HG03469 (cell line): ENCODE measurements around the gene PARD3B.

Source experiments
- ATAC-seq: cut with Tn5 transposase; IDR thresholded peaks from one replicate; pipeline ENCODE4 v1.9.1; 2021; ENCODE audit warnings: mild to moderate bottlenecking, moderate library complexity, moderate number of reproducible peaks; ENCODE audit not compliant: unreplicated experiment

PARD3B gene

DNA sequence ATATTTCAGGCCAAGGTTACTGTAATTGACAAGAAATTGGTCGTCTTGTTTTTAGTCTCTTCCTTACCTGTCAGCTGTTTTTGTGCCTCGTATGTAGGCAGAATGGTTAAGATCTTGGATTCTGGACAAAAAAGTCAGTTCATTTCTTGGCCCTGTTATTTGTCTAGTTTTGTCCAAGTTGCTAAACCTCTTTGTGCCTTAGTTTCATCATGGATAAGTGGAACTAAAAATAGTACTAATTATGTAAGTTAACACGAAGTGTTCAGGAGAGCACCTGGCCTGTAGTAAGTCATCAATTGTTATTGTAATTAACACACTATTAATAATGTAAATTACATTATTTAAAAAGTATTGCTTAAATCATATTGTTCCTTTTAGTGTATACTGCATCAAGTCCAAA, 148.0 kb downstream of the PARD3B start:
- ATAC-seq = no peak

DNA sequence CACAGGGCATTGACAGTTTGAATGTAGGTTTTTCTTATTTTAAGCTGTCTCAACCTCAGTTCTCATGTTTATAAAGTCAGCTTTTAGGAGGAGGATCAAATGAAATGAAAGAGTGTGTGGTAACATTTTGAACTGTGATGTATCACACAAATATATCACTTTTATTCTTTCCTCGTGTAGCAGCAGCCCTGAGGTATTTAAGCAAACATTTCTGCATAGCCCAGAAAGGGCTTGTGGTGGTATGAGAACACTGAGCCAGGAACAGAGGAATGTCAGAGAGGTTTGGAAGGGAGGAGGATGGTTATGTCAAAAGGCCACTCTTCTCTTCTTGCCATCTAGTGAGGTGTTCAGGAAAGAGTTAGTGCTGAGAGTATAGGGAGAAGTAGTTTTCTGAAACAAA, 150.2 kb downstream of the PARD3B start:
- ATAC-seq = no peak

DNA sequence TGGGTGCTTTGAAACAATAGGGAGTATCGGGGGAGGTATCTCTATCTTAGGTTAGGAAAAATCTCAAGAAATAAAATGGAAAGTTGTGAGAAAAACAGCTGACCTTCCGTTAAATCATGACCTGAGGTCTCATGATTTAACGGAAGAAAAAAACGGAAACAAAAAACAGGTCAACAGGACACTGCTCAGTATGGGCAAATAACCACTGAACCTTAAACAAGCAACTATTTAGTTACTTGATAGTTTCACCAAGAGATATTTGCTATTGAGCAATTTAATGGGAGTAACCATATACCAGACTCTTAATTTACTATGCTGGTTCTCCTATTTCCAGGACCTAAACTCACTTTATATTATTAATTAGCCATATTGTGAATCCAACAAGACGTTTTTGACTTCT, 150.8 kb downstream of the PARD3B start:
- ATAC-seq = no peak

DNA sequence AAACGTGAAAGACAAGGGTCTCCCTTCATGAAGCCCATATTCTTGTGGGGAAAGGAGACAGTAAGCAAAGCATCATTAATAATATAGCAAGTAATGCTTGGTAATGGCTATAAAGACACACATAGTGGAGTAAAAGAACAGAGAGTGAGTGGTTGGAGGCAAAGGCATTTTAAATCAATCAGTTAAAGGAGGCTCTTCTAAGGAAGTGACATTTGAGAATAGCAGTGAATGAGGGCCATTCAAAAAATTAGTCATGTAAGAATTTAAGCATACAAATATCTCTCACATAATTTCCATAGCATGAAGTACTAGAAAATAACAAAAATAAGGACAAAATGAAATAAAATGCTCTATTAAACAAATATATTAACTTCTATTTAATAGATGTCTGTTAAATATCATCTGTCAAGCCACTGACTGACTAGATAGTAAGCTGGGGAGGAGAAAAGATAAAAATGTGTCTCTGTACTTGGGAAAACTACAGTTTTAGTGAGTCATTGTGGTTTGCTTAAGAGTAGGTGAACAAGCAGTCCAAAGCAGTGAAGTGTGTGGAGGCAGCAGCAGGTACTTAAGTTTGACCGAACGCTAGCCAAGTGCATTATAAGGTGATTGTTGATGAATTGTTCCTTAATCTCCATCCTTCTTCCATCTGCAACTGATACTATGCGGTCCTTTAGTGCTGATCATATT, 160.1 kb downstream of the PARD3B start:
- no peak for ATAC-seq

DNA sequence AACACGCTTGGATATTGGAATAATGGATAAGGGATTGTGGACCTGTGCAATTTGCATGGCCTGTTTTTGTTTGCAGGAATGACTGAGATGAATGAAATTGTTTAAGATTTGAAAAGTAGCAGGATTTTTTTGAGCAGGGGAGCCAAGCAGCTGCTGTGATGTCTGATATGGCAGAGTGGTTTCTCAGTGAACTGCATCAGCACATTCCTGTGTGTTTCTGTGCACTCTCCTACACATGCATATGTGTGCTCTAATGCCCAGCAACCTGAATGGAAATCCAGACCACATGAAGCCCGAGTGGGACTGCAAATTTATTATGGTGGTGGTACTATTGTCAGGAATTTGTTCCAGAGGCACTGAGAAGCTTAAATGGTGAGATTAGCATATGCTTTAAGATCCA, 161.7 kb downstream of the PARD3B start:
- no peak for ATAC-seq

DNA sequence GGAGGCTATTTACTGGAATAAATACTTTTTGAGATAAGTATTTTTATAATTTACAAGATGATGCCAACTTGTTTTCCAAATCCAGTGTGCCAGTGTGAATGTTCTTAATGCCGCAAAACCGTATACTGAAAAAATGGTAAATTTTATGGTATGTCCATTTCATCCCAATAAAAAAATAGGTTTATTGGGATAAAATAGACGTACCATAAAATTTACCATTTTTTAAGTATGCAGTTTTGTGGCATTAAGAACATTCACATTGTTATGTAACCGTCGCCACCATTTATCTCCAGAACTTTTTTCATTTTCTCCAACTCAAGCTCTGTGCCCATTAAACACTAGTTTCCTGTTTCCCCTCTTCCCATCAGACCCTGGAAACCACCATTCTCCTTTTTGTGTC, 167.9 kb downstream of the PARD3B start:
- ATAC-seq = no peak

DNA sequence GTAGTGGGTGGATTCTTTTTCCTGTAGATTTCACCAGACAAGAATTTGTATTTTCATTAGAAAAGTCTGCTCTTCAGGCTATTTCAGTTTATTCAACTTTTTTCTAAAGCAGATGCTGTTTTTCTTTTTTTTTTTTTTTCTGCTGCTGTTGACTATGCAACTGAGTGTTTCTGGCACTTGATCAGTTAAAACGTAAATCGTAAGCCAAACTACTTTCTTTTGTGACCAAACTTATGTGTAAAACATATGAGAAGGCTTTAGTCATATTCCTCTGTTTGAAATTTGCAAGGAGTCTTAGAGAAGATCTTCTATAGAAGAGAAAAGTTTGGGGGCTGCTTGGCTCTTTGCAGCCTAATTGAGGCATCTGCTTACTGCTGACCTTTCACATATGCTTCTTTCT, 170.1 kb downstream of the PARD3B start:
- no peak for ATAC-seq

DNA sequence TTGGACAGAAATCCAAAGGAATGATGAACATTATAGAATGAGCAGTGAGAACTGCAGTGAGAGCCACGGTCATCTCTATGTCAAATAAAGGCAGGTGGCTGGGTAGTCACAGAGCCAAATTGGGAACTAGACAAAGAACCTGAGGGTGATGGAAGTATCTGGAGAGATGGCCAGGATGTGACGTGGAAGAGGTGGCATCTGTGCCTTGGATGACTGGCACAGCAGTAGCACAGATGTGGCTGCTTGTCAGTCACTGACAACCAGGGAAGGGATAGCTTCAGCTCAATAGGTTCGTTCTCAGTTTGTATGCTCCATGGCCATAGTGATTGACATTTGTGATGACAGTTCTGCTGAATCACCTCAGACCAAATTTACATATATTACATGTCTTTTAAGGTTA, 172.3 kb downstream of the PARD3B start:
- no peak for ATAC-seq

DNA sequence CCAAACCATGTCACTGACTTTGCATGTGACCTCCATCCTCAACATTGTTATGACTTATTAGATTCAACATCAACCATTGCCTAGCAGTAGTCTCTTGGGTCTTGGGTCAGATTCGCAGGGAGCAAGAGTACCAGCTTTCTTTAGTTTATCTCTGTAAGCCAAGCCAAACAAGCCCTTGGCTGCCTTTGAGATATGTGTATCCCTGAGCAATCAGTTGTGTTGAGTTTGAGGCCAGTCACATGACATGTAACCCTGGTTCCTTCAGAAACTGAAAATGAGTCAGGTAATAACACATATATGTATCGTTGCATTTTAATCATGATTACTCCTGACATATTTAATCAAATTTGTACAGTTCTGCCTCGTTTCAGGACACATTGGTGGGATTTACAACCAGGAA, 173.3 kb downstream of the PARD3B start:
- ATAC-seq = no peak

DNA sequence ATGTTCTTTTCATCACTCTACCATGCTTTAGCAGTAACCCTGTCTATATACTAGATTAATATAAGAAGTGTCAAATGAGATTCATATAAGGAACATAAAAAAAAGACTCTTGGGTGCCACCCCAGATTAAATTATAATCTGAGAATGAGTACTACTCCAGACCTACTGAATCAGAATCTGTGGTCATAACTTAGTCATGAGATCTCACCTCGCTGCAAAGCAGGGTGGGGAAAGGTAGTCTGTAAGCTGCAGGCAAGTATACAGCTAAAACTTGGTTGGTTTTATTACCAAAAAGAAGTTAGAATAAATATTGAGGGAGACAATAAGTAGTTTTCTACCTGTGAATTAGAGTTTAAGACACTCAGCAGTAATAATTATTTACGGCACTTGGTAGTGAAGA, 175.6 kb downstream of the PARD3B start:
- ATAC-seq = no peak

DNA sequence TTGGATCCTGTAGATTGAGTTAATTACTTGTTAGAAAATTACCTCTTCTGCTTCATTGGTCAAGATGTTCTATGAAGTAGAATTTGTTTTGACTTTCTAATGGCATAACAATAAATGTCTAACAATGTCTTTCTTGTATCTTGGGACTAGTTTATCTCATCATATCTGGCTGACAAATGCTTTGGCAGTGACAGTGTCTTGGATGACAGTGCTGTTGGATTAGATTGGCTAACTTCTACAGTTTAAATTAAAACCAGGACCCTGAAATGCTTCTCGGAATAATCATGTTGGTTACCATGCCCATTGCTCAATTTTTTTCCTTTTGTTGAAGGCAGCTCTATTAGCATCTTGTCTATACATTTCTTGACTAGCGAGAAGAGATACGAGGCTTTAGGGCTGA, 176.9 kb downstream of the PARD3B start:
- ATAC-seq = no peak

DNA sequence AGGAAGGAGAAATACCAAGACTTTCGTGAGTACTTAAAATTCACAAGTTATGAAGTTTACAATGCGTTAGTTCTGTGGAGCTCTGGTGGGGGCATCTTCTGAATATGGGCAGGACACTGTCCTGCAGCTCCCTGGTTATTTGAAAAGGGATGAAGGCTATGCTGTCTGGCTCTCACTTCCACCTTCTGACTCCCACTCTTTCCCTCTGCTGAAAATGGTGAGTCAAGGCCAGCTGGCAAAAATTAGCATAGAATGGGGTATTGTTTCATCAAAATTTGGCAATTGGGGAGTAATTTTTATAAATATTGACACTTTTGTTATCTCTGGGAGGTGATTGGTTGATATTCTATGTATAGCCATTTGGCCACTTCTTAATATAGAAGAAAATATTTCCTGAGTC, 177.4 kb downstream of the PARD3B start:
- no peak for ATAC-seq

DNA sequence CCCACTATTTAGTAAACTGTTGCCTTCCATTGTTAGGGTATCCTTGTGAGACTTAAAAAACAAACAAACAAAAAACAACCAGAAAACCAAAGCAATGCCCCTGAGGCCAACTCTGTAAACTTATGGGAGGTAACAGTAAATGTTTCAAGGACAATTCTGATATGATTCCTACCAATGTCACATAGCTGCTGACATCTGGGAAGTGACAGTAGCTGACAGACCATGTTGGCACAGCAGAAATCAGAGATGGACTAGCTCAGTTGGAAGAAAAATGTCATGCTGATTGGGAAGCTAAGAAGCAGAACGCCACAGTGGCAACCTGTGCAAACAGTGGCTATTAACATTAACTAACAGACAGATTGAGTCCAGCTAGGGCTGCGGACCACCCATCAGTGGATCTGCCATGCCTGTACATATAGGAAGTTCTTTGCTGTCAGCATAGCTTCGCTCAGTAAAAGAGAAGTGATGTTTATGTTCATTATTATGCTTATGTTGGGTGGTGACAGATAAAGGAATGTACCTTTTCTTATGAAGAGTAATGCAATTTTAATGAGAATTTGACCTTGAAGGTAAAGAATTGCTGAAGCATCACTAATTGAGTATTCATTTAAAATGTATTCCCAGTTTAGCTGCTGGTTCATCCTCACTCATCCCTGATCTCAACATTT, 180.6 kb downstream of the PARD3B start:
- ATAC-seq = no peak

DNA sequence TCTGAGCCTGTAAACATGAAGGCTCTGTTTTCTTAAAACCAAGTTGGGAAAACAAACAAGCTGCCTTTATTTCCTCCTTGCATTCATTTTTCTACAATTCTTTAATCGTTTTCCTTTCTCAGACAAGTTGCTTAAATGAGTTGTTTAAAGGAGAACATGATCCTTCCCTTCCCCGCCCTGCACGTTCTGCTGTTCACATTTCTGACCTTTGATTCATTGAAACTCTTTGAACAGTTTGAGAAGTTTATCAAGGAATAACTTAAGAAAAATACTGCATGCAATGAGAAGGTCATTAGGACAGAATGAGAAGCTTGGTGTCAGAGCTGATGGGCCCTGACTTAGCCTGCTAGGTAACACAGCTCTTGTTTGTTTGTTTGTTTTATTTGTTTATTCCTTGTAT, 181.6 kb downstream of the PARD3B start:
- no peak for ATAC-seq

DNA sequence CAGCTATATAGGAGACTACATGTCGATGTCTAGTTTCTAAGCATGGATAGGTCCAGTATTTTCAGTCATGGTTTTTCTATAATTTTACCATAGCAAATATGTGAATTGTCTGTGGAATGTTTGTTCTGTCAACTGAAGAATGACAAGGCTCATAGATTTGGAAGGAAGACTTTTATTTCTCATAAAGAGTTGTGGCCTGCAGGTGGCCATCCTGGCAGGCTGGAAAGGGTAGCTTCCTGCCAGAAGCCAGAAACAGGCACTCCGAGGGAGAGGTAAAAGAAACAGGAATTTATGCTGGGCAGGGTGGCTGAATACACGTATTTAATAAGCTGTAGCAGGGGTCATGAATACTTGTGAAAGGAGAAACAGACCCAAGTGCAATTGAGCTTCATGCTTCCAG, 182.1 kb downstream of the PARD3B start:
- no peak for ATAC-seq

DNA sequence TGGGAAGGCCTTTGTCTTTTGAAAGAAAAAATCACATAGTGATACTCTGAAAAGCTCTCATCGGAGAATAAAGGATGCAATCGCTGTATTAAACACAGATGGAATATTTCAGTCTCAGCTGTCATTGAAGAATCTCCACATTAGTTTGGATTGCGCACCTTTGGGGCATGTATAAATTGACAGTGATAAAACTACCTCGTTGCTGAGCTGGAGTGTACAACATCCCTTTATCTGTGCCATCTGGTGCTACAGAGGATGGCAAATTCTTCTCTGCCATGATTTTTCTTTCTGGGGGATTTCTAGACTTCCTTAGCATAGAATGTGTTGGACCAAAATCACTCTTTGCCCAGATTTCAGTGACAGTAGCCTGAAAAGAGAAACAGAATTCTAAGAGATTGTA, 185.3 kb downstream of the PARD3B start:
- no peak for ATAC-seq

DNA sequence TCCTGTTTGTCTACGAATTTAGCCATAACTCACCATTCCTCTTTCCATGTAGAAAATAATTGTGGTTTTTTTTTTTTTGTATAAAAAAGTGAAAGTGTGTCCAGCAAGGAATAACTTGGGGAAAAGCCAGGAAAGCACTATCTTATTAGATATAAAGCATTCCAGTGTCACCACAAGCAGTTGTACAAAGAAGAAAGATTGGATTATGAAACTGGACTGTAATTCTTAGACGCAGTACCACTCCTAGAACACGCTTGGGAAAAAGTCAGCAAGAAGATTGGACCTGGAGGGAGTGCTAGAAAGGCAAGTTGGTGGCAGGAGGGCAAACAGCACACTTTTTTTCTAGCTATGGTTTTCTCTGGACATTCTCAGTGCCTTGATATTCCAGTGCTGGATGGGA, 186.7 kb downstream of the PARD3B start:
- ATAC-seq = no peak

DNA sequence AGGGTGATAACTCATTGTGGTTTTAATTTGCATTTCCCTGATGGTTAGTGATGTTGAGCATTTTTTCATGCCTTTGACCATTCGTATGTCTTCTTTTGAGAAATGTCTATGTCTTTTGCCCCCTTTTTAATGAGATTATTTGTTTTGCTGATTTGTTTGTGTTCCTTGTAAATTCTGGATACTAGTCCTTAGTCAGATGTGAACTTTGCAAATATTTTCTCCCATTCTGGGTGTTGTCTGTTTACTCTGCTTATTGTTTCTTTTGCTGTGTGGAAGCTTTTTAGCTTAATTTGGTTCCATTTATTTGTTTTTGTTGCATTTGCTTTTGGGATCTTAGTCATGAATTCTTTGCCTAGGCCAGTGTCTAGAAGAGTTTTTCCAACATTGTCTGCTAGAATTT, 192.0 kb downstream of the PARD3B start:
- ATAC-seq = no peak

DNA sequence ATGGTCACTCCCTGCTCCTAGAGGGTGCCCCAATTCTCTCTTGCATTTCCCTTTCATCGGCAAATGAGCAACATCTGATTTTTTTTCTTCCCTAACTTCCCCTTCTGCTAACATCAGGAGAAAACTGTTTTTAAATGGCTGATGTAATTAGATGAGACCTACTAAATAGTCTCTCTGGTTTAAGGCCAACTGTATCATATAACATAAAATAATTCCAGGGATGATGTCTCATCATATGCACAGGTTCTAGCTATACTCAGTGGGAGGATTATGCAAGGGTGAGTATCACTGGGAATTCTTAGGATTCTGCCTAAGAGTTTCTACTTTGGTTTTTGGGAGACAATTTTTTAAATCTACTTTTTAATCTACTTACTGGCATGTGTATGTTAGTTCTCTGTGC, 193.4 kb downstream of the PARD3B start:
- no peak for ATAC-seq

DNA sequence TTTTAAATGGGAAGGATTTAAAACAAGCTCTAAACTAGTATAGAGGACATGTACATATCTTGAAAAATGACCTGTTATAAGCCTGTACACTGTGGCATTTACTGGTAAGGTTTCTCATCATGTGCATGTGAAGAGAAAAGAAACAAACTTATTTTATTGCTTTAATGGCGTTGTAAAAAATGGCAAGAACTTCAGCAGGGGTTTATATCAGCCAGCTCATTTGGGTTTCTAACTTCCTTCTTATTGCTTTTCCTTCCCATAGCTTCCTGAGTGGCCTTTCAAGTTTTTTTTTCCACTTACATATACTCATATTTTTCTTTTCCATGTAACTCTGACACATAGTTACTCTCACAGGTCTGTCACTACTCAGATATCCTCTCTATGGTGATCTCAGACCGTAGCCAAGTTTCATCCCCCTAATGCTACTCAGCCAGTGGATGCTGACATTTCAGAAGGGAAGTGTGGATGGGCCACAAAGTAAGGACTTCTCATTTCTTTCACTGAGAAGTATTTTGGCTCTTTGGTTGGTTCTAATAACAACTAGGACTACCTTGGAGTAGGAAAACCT, 198.2 kb downstream of the PARD3B start:
- no peak for ATAC-seq

DNA sequence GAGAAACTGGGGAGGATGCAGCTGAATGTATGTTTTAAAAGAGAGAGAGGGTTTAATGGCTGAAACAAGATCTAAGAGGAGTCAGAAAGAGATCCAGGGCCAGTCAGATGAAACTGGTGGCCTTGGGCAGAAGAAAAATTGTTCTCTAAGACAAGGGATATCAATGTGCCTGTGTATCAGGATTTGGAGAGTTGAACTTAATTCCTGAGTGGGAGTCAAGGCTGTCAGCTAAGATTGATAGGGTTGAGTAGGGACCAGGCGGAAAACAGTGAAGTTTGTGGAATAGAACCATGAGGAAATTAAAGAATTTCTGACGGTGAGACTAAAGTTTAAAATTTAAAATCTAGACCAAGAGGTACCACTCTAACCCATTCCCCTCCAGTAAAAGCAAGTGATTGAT, 199.2 kb downstream of the PARD3B start:
- no peak for ATAC-seq

DNA sequence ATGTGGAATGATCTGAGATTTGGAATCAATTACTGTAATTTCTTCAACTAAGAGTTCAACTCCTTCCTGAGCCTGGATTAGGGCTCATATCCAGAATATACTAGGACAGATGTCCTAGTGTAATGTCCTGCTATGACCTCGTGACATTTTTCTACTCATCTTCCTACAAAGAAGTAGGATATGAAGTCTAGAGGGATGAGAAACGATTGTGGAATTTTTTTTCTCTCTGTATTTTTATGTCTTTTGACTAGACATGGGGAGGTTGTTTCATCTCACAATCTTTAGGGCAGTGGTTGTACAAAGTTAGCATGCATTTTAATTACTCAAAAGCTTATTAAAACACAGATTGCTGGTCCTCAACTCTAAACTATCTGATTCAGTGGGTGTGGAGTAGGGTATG, 203.0 kb downstream of the PARD3B start:
- ATAC-seq = no peak

DNA sequence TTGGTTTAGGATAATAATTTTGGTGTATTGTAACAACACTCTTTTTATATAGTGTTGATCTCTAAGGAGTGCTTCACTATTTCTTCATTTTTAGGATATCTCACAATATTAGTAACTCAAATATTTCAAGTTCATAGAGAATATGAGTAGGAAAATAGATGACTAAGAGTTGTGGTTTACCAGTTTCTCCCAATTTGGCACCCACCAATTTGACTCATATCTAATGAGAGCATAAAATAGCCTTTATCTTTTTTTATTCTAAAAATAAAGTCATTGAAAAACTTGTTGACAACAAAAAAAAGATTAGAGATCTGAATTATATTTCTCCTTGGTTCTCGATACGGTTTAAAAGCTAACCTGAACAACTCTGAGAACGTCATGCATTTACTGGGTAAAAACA, 204.0 kb downstream of the PARD3B start:
- no peak for ATAC-seq
